SK-N-SH (cell line): Measurements from ENCODE around the gene RASA4B. TPM values are rescaled to one million over a fixed set of nuclear protein-coding genes. Genes with fewer than 3 reads are reported as not detected.

Experiments
- CTCF ChIA-PET: fragments of 300-600, 350-600 bp; formaldehyde crosslinking; extraction: SDS; loops from one replicate; lab custom pipeline; 2021; lab: Yijun Ruan, JAX
- POLR2A ChIA-PET: fragments of 350-600 bp; sonication (Branson Sonifier 250); formaldehyde crosslinking; extraction: SDS; loops from one replicate; lab custom pipeline; 2020; ENCODE audit warnings: antibody characterized with exemption, inconsistent platforms; lab: Yijun Ruan, JAX
- DNase-seq: peaks from one replicate; pipeline ENCODE4 v3.0.0; 2012
- H2AFZ ChIP-seq: fragments of 200-600 bp; sonication (generic); 2 replicates; pipeline ENCODE4 v1.8.1; 2016; ENCODE audit warnings: antibody characterized with exemption, mild to moderate bottlenecking, low read depth
- H3F3A ChIP-seq: fragments of 200-600 bp; sonication (generic); replicated peaks from 2 replicates; pipeline ENCODE3; 2016; ENCODE audit warnings: antibody characterized with exemption, mild to moderate bottlenecking; ENCODE audit not compliant: insufficient read depth
- H3K27ac ChIP-seq, 2 experiments: fragments of 200-500 bp in 1 of 2; fragments of 200-600 bp in 1 of 2; sonication (Bioruptor generic) in 1 of 2; sonication (generic), shearing (Covaris generic) in 1 of 2; 2 replicates each; pipeline versions ENCODE4 v1.5.1 to v1.6.1; 2014 to 2016; ENCODE audit warnings: low read depth in 2 of 2, inconsistent platforms in 1 of 2, low read length in 1 of 2, mild to moderate bottlenecking in 1 of 2, mixed read lengths in 1 of 2
- H3K27me3 ChIP-seq: fragments of 200-600 bp; sonication (generic), shearing (Covaris generic); 2 replicates; pipeline ENCODE4 v1.6.1; 2016; ENCODE audit warnings: mixed run types; ENCODE audit not compliant: insufficient read depth
- H3K36me3 ChIP-seq, 2 experiments: fragments of 200-500 bp in 1 of 2; fragments of 200-600 bp in 1 of 2; sonication (Bioruptor generic) in 1 of 2; sonication (generic) in 1 of 2; replicated peaks in 1 of 2; 2 replicates each; pipeline versions ENCODE3 to v1.5.1; 2014 to 2016; ENCODE audit warnings: low read length in 1 of 2, mild to moderate bottlenecking in 1 of 2; ENCODE audit not compliant: insufficient read depth in 2 of 2, control insufficient read depth in 1 of 2
- H3K4me1 ChIP-seq, 2 experiments: fragments of 200-500 bp in 1 of 2; fragments of 200-600 bp in 1 of 2; sonication (Bioruptor generic) in 1 of 2; sonication (generic), shearing (Covaris generic) in 1 of 2; 2 replicates each; pipeline versions ENCODE4 v1.5.1 to v1.6.1; 2014 to 2016; ENCODE audit warnings: low read depth in 1 of 2, low read length in 1 of 2, mixed run types in 1 of 2; ENCODE audit not compliant: insufficient read depth in 2 of 2, control insufficient read depth in 1 of 2
- H3K4me2 ChIP-seq: fragments of 200-600 bp; sonication (generic), shearing (Covaris generic); 2 replicates; pipeline ENCODE4 v1.6.1; 2017; ENCODE audit warnings: mixed run types
- H3K4me3 ChIP-seq, 2 experiments: fragments of 200-500 bp in 1 of 2; fragments of 200-600 bp in 1 of 2; sonication (Bioruptor generic) in 1 of 2; sonication (generic), shearing (Covaris generic) in 1 of 2; 2 replicates each; pipeline versions ENCODE4 v1.5.1 to v1.8.1; 2014 to 2016; ENCODE audit warnings: low read depth in 2 of 2, inconsistent platforms in 1 of 2, low read length in 1 of 2, mild to moderate bottlenecking in 1 of 2, mixed read lengths in 1 of 2, moderate library complexity in 1 of 2
- H3K79me2 ChIP-seq: fragments of 200-600 bp; sonication (generic); 2 replicates; pipeline ENCODE4 v1.8.1; 2017; ENCODE audit warnings: mild to moderate bottlenecking; ENCODE audit not compliant: insufficient read depth
- H3K9ac ChIP-seq: fragments of 200-600 bp; sonication (generic); 2 replicates; pipeline ENCODE4 v1.6.1; 2017; ENCODE audit warnings: mixed run types
- H3K9me2 ChIP-seq: fragments of 200-600 bp; sonication (generic); 2 replicates; pipeline ENCODE4 v1.6.1; 2017; ENCODE audit warnings: mixed run types
- H3K9me3 ChIP-seq: fragments of 200-600 bp; sonication (generic); 2 replicates; pipeline ENCODE4 v1.6.1; 2017; ENCODE audit warnings: mixed run types, mild to moderate bottlenecking, moderate library complexity
- H4K20me1 ChIP-seq: fragments of 200-600 bp; sonication (generic); 2 replicates; pipeline ENCODE4 v1.6.1; 2017; ENCODE audit warnings: mild to moderate bottlenecking, mixed run types; ENCODE audit not compliant: insufficient read depth
- ELF1 ChIP-seq: IDR thresholded peaks from 2 replicates; pipeline ENCODE4 v1.4.0; 2012
- FOXJ3 ChIP-seq: sonication (generic); formaldehyde crosslinking; IDR thresholded peaks from 2 replicates; pipeline ENCODE4 v1.5.1; 2020; ENCODE audit warnings: mild to moderate bottlenecking, missing genetic modification reagents
- TCF12 ChIP-seq: IDR thresholded peaks from 2 replicates; pipeline ENCODE4 v1.4.0; 2012
- YY1 ChIP-seq: IDR thresholded peaks from 2 replicates; pipeline ENCODE4 v1.4.0; 2012; ENCODE audit warnings: low read depth, mild to moderate bottlenecking
- WGBS: methylation state at CpG from one replicate; pipeline ENCODE4 v1.1.6; 2017; ENCODE audit warnings: low lambda C conversion rate; 5-methylcytosine and 5-hydroxymethylcytosine counted together
- polyA plus RNA-seq, 3 experiments: library from polyadenylated mRNA; depleted of rRNA; stranded (reverse); fragments of >200 nt; gene quantifications; 2 replicates each; pipeline ENCODE4 v1.2.3, GENCODE V29; 2012
- TF ChIP-seq, protein P1 (sequence below): IDR thresholded peaks from 2 replicates; pipeline ENCODE4; 2012
- TF ChIP-seq, protein P2 (sequence below): IDR thresholded peaks from 2 replicates; pipeline ENCODE4 v1.4.0; 2012; ENCODE audit warnings: low read depth, borderline replicate concordance
- TF ChIP-seq, protein P3 (sequence below): IDR thresholded peaks from 2 replicates; pipeline ENCODE4 v1.4.0; 2012; ENCODE audit warnings: low read depth, borderline replicate concordance
- TF ChIP-seq, protein P4 (sequence below): IDR thresholded peaks from 2 replicates; pipeline ENCODE4 v1.6.1; 2012; ENCODE audit warnings: mild to moderate bottlenecking, low read depth, low read length, moderate library complexity

Gene RASA4B
- polyA plus RNA-seq, 1 of the 3 experiments (the other 2 are of a cell fraction), result 19.5 TPM

DNA sequence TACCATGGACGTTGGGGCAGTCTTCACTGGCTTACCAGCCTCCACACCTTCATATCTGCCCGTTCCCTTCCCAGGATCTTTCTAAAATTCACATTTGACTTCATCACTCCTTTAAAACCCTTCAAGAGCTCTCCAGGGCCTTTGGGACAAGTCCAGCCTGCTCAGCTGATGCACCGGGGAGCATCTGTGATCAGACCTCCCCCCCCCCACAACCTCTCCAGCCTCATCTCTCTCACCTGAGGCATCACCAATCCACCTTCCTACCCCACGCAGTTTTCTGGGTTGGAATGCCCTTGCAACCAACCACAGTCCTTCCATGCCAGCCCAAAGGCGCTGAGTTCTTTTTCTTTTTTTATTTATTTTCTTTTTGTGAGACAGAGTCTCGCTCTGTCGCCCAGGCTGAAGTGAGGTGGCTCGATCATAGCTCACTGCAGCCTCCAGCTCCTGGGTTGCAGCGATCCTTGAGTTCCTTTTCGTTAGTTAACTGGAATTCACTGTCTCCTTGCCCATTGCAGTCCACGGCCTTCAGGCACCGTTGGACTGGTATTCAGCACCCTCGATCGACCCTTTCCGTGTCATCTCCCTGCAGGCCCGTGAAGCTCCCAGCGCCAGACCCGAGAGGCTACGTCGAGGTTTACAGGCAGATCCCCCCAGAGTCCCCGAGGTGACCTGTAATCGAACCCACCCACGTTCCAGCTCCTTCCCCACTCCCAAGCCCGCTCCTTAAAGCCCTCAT is 53.6 kb downstream of the RASA4B start:
- ChIA-PET CTCF (interaction anchor here (0.9 to 3.6 kb wide), 10 partner anchors 8 to 185 kb away, joined by 3 to 19 read pairs (median 5); no protein-coding TSS in a partner anchor), POLR2A (interaction anchor here (0.9 to 2.6 kb wide), 4 partner anchors 9 to 68 kb away, joined by 4 to 12 read pairs (median 8); partner anchors contain the start of gene PRKRIP1)

More for the DNA sequence above, 53.6 kb downstream of the RASA4B start:
- Histone ChIP-seq H4K20me1 (peaks cover 4% of the 10 kb centered on the region; the same call in 1 of the 2 replicates), H3K27me3 (no peaks in the 10 kb centered on the region)
- TF ChIP-seq, protein P1, sequence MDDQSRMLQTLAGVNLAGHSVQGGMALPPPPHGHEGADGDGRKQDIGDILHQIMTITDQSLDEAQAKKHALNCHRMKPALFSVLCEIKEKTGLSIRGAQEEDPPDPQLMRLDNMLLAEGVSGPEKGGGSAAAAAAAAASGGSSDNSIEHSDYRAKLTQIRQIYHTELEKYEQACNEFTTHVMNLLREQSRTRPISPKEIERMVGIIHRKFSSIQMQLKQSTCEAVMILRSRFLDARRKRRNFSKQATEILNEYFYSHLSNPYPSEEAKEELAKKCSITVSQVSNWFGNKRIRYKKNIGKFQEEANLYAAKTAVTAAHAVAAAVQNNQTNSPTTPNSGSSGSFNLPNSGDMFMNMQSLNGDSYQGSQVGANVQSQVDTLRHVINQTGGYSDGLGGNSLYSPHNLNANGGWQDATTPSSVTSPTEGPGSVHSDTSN, result no peak
- TF ChIP-seq, protein P2, sequence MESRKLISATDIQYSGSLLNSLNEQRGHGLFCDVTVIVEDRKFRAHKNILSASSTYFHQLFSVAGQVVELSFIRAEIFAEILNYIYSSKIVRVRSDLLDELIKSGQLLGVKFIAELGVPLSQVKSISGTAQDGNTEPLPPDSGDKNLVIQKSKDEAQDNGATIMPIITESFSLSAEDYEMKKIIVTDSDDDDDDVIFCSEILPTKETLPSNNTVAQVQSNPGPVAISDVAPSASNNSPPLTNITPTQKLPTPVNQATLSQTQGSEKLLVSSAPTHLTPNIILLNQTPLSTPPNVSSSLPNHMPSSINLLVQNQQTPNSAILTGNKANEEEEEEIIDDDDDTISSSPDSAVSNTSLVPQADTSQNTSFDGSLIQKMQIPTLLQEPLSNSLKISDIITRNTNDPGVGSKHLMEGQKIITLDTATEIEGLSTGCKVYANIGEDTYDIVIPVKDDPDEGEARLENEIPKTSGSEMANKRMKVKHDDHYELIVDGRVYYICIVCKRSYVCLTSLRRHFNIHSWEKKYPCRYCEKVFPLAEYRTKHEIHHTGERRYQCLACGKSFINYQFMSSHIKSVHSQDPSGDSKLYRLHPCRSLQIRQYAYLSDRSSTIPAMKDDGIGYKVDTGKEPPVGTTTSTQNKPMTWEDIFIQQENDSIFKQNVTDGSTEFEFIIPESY, result no peak
- TF ChIP-seq, protein P3, sequence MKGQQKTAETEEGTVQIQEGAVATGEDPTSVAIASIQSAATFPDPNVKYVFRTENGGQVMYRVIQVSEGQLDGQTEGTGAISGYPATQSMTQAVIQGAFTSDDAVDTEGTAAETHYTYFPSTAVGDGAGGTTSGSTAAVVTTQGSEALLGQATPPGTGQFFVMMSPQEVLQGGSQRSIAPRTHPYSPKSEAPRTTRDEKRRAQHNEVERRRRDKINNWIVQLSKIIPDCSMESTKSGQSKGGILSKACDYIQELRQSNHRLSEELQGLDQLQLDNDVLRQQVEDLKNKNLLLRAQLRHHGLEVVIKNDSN, result no peak
- no peak for TF ChIP-seq YY1
- no peak for TF ChIP-seq ELF1
- TF ChIP-seq, protein P4, sequence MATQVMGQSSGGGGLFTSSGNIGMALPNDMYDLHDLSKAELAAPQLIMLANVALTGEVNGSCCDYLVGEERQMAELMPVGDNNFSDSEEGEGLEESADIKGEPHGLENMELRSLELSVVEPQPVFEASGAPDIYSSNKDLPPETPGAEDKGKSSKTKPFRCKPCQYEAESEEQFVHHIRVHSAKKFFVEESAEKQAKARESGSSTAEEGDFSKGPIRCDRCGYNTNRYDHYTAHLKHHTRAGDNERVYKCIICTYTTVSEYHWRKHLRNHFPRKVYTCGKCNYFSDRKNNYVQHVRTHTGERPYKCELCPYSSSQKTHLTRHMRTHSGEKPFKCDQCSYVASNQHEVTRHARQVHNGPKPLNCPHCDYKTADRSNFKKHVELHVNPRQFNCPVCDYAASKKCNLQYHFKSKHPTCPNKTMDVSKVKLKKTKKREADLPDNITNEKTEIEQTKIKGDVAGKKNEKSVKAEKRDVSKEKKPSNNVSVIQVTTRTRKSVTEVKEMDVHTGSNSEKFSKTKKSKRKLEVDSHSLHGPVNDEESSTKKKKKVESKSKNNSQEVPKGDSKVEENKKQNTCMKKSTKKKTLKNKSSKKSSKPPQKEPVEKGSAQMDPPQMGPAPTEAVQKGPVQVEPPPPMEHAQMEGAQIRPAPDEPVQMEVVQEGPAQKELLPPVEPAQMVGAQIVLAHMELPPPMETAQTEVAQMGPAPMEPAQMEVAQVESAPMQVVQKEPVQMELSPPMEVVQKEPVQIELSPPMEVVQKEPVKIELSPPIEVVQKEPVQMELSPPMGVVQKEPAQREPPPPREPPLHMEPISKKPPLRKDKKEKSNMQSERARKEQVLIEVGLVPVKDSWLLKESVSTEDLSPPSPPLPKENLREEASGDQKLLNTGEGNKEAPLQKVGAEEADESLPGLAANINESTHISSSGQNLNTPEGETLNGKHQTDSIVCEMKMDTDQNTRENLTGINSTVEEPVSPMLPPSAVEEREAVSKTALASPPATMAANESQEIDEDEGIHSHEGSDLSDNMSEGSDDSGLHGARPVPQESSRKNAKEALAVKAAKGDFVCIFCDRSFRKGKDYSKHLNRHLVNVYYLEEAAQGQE, result no peak
- no peak for TF ChIP-seq TCF12
- TF ChIP-seq FOXJ3 (CRISPR knock-in tag), result no peak
- TF ChIP-seq, all 33 proteins: peak for 0
- Histone ChIP-seq H3K4me3 (peak overlapping the region; percentile 86 to 99), H3K79me2 (peaks cover 49% of the 10 kb centered on the region), H3K9me2 (no peaks in the 10 kb centered on the region), H3K9me3 (no peaks in the 10 kb centered on the region), H2AFZ (peak overlapping the region; percentile 91), H3K36me3 (peaks cover 10 to 16% of the 10 kb centered on the region in 2 experiments), H3K9ac (peak overlapping the region; percentile 90), H3F3A (peaks cover 5% of the 10 kb centered on the region), H3K4me2 (peak overlapping the region; percentile 89), H3K4me1 (peaks cover 5 to 11% of the 10 kb centered on the region in 2 experiments; a peak in 2 of 4 replicates), H3K27ac (peak overlapping the region; percentile 67 to 79; a peak in 2 of 4 replicates)
- 9% methylated on average over 21 of the region's 24 CpGs for WGBS
- peak; percentile 76 for DNase-seq
